ENCODE data around the gene ANTXR2.

- no peak for TF ChIP-seq EZH2 (IDR thresholded peaks at IDR 0.05; ENCODE audit: borderline replicate concordance, low read depth, low read length, severe bottlenecking)
- TF ChIP-seq POLR2A (IDR thresholded peaks at IDR 0.05; ENCODE audit: low read depth, low read length): no peak
- TF ChIP-seq, protein P1, sequence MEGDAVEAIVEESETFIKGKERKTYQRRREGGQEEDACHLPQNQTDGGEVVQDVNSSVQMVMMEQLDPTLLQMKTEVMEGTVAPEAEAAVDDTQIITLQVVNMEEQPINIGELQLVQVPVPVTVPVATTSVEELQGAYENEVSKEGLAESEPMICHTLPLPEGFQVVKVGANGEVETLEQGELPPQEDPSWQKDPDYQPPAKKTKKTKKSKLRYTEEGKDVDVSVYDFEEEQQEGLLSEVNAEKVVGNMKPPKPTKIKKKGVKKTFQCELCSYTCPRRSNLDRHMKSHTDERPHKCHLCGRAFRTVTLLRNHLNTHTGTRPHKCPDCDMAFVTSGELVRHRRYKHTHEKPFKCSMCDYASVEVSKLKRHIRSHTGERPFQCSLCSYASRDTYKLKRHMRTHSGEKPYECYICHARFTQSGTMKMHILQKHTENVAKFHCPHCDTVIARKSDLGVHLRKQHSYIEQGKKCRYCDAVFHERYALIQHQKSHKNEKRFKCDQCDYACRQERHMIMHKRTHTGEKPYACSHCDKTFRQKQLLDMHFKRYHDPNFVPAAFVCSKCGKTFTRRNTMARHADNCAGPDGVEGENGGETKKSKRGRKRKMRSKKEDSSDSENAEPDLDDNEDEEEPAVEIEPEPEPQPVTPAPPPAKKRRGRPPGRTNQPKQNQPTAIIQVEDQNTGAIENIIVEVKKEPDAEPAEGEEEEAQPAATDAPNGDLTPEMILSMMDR (IDR thresholded peaks at IDR 0.05; ENCODE audit: extremely low read depth in 1 of 2, insufficient read depth in 1 of 2, low read depth in 1 of 2, low read length in 2 of 2): no peak
- no peak for TF ChIP-seq FOS (IDR thresholded peaks at IDR 0.05; ENCODE audit: borderline replicate concordance, insufficient read depth, low read length)
- TF ChIP-seq POLR2AphosphoS5 (IDR thresholded peaks at IDR 0.05; ENCODE audit: insufficient read depth, low read depth, low read length): no peak
- TF ChIP-seq, protein P2, sequence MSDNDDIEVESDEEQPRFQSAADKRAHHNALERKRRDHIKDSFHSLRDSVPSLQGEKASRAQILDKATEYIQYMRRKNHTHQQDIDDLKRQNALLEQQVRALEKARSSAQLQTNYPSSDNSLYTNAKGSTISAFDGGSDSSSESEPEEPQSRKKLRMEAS (IDR thresholded peaks at IDR 0.05; ENCODE audit: insufficient read depth, insufficient read length): no peak
These were observed 175.0 kb downstream of the ANTXR2 start for GRCh38 chr4:79898055-79898454.

All from endothelial cell of umbilical vein (primary cell).